AG09309 (cell line): ENCODE results near the gene ACAP2.
A peak's percentile ranks its signal among the peaks of the same experiment; 100 is the strongest.

ENCODE experiments used
- DNase-seq: peaks from one replicate; pipeline ENCODE4 v3.0.0-alpha.2; 2010; ENCODE audit warnings: low read depth
- H3K4me3 ChIP-seq: 2 replicates; pipeline ENCODE4 v1.5.1; 2011; ENCODE audit warnings: mild to moderate bottlenecking, low read depth, low read length, moderate library complexity; ENCODE audit not compliant: control insufficient read depth
- CTCF ChIP-seq: IDR thresholded peaks from 2 replicates; pipeline ENCODE4 v1.5.1; 2011; ENCODE audit warnings: mild to moderate bottlenecking, low read depth, low read length, inconsistent platforms; ENCODE audit not compliant: insufficient read depth, control insufficient read depth; ENCODE audit errors: missing control alignments

ACAP2 gene

DNA sequence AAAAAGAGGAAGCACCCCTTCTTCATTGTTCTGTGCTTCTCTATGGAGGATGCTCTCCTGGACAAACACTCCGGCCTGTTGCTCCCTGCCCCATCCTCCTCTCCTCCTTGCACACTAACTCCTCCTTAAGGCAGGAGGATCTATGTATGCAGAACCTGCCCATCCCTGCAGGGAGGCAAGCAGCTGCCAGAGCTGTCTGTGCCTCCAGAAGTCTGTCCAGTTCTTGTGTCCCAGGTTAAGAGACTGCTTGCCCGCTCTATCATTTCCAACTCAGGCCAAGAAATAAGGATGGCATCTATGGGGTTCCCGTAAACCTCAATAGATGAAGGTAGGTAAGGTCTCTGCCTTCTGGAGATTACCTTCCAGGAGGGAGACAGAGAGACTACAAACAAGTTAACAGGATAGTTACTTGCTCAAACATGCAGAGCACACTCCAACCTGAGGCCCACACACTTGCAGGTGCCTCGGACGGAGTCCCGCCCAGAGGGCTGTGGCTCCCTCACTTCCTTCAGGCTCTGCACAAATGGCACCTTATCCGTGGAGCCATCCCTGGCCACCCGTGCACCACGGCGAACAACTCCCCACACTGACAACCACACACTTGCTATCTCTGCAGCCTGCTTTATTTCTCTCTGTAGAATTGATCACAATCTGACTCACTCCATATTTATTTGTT, 178.8 kb downstream of the ACAP2 start:
- no peak for DNase-seq
- TF ChIP-seq CTCF = no peak
- H3K4me3 ChIP-seq = no peak overlapping the region

DNA sequence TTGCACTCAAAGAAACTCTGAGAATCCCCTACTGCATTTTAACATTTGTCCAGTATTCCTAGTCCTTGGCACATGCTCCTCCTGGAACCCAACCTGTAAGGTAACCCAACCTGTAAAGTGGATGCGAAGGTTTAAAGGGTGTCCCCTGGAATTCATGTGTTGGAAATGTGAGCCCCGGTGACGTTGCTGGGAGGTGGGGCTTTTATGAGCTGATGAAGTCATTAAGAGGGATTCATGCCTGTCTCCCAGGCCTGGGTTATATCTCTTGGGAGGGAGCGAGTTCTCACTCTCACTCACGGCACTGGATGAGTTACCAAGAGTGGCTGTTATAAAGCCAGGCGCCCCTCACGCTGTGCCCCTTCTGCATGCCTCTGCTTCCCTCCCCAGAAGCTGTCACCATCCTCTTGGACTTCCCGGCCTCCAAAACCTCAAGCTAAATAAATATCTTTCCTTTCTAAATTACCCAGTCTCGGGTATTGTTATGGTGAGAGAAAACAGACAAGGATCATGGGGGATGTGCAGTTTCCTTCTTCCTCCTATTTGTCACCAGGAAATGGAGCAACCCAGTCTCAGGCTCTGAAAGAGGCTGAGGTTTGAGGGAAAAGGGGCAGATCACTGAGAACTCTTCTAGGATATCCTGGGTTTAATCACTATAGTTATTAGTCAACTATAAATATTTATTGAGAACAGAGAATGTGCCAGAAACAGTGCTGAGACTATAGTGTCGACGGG, 179.5 kb downstream of the ACAP2 start:
- TF ChIP-seq CTCF = no peak
- DNase-seq = no peak
- no peak overlapping the region for H3K4me3 ChIP-seq

DNA sequence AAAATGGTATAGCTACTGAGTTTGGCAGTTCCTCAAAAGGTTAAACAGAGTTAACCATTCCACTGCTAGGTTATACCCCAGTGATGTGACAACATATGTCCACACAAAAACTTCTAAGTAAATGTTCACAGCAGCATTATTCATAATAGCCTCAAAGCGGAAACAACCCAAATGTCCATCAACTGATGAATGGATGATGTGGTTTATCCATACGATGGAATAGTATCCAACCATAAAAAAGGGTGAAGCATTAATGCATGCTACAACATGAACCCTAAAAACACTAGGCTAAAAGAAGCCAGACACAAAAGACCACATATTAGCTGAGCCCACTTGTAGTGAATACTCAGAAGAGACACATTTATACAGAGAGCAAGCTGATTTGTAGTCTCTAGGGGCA, 180.9 kb downstream of the ACAP2 start:
- H3K4me3 ChIP-seq = no peak overlapping the region
- TF ChIP-seq CTCF = no peak
- DNase-seq = no peak

DNA sequence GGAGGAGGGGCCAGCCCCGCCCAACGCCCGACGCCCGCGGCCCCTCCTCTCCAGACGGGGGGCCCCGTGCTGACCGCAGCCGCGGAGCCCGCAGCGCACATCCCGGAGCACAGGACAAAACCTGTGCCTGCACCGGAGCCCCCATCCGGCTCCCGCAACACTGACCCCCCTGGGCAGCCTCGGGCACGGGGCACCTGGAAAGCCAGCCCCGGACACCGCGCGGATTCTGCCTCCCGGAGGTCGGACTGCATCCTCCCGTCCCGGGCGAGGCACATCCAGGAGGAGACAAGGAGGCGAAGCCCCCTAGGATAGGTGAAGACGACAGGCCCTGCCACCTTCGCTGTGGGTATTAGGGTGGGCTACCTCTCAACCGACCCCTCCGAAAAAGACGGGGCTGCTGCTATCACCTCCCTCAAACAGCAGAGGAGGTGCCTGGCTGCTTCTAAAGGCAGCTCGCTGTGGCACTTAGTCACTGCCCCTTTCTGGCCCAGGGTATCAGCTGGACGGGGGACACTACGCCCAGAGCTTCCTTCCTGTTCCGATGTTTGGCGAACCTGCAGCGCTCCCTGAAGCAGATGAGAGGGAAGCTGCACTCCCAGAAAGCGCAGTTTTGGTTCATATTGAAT, 182.4 kb downstream of the ACAP2 start:
- no peak for DNase-seq
- peak overlapping the region; percentile 74 for H3K4me3 ChIP-seq
- TF ChIP-seq CTCF = no peak

DNA sequence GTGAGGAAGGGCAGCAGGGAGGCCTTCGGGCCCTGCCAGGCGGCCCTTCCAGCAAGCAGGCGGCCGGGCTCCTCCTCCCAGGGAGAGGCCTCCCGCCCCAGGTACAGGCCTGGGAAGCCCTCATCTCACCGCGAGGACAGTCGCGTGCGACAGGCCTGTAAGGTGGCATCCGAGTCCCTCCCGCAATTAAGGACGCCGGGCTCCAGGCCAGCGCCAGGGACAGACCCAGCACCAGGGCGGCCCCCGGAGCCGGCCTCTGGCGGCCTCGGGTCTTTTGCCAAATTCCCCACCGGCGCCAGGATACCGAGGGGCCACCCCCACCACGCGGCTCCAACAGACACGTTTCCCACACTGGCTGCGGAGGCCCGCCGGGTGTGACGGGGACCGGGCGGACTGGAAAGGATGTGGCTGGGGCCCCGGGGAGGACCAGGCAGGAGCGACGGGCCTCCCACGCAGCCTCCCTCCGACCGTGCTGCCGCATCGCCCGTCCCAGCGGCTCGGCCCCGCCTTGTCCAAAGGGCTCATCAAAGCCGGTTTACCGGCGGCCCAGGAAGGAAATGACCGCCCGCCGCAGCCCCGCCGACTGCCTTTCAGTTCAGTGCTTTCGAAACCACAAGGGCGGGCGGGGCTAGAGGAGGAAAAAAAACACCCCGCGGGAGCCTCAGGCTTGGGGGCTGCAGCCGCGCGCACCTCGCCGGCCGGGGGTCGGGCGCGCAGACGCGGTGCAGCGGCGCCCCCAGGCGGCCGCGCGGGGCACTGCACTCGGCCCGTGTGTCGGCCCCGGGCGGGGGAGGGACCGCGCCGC, 183.1 kb downstream of the ACAP2 start:
- peak; percentile 80 for DNase-seq
- TF ChIP-seq CTCF = peak; percentile 36
- peak overlapping the region; percentile 74 for H3K4me3 ChIP-seq

GRCh38 chr3:195259154-195259474, 183.7 kb downstream of the ACAP2 start:
- TF ChIP-seq CTCF = no peak
- no peak for DNase-seq
- H3K4me3 ChIP-seq = peak overlapping the region; percentile 55
